ENCODE measurements around the gene DIAPH3. TPM values are rescaled to one million over a fixed set of nuclear protein-coding genes. Genes with fewer than 3 reads are reported as not detected.

Gene DIAPH3
- polyA plus RNA-seq, 2 of the 4 experiments (the other 2 are of a cell fraction): 10.8 to 13.6 TPM

GRCh38 chr13:60026286-60026685 is 137.4 kb downstream of the DIAPH3 start:
- Histone ChIP-seq H3K4me1 (no peaks in the 10 kb centered on the region), H3K27ac (no peak overlapping the region), H3K4me2 (no peak overlapping the region), H3K4me3 (no peak overlapping the region), H3K9me3 (no peaks in the 10 kb centered on the region)
- DNase-seq (ENCODE audit: low read depth in 1 of 2, low spot score in 1 of 2) (no peak), ATAC-seq (no peak), FAIRE-seq (no peak)
- ChIA-PET CTCF (no interaction called here), POLR2A (no interaction called here)
- TF ChIP-seq JUN (IDR thresholded peaks at IDR 0.05): no peak
- WGBS (ENCODE audit: missing lambda C conversion rate): 60% methylated on average over 3 of the region's 3 CpGs

- DNase-seq (ENCODE audit: low read depth in 1 of 2, low spot score in 1 of 2): no peak
Measured at GRCh38 chr13:60020288-60020687, 143.4 kb downstream of the DIAPH3 start.

DNA sequence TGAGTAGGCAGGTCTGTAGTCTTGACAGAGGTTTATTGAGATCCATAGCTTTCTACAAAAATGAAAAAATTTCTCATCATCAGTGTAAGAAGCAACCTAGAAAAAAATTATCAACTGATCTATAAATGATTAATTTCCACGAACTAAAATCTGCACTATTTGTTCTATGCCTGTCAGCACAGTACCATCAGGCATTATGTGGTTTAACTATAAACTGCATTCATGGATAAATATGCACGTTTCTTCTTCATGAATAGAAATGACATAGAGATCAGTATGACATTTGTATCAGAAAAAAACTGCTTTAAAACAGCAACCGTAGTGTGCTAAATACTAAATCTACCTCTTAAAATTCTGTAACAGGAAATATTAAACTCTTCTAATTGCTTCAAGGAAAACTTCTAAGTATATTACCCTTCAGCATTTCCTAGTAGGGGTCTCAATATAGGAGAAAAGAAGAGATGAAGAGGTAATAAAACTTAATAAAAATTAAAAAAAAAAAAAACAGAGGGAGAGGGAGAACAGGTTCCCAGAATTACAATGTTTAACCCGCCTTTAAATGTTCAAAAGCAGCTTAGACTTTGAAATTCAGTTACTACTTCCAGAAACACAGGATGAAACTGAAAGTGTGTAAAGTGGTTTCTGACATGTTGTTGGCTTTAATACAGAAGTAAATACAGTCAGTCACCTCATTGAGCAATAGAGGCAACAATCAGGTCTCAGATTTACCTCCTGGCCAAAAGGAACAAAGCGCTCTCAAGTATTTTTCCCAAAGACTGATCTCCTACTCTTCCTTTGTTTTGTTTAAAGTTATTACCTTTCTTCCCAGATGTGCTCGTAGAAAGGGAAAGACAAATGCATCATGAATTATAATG is 144.4 kb downstream of the DIAPH3 start:
- WGBS (ENCODE audit: missing lambda C conversion rate): 74% methylated on average over 6 of the region's 6 CpGs
- H3K4me2 ChIP-seq: no peak overlapping the region
- ATAC-seq: no peak
- ChIA-PET CTCF (no interaction called here), POLR2A (no interaction called here)
- H3K9me3 ChIP-seq: no peaks in the 10 kb centered on the region
- H3K4me3 ChIP-seq: no peak overlapping the region
- no peak for FAIRE-seq
- no peaks in the 10 kb centered on the region for H3K4me1 ChIP-seq
- TF ChIP-seq POLR2AphosphoS2 (conservative IDR thresholded peaks at IDR 0.05; ENCODE audit: low read length) (no peak), EP300 (IDR thresholded peaks at IDR 0.05) (no peak), HOXA7 (CRISPR knock-in tag; IDR thresholded peaks at IDR 0.05) (no peak), KDM1A (IDR thresholded peaks at IDR 0.05; ENCODE audit: low read depth) (no peak), TP53 (CRISPR knock-in tag; IDR thresholded peaks at IDR 0.05) (no peak), FOSB (CRISPR knock-in tag; IDR thresholded peaks at IDR 0.05) (no peak), FOXS1 (CRISPR knock-in tag; IDR thresholded peaks at IDR 0.05) (no peak), HMGXB4 (CRISPR knock-in tag; IDR thresholded peaks at IDR 0.05; ENCODE audit: borderline replicate concordance) (no peak), RFX5 (IDR thresholded peaks at IDR 0.05) (no peak), CHD2 (IDR thresholded peaks at IDR 0.05; ENCODE audit: low read length, partially characterized antibody) (no peak), NR3C1 (IDR thresholded peaks at IDR 0.05) (no peak)
- TF ChIP-seq, protein P1, sequence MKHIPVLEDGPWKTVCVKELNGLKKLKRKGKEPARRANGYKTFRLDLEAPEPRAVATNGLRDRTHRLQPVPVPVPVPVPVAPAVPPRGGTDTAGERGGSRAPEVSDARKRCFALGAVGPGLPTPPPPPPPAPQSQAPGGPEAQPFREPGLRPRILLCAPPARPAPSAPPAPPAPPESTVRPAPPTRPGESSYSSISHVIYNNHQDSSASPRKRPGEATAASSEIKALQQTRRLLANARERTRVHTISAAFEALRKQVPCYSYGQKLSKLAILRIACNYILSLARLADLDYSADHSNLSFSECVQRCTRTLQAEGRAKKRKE (CRISPR knock-in tag; IDR thresholded peaks at IDR 0.05; ENCODE audit: low read depth): no peak
- TF ChIP-seq, protein P2, sequence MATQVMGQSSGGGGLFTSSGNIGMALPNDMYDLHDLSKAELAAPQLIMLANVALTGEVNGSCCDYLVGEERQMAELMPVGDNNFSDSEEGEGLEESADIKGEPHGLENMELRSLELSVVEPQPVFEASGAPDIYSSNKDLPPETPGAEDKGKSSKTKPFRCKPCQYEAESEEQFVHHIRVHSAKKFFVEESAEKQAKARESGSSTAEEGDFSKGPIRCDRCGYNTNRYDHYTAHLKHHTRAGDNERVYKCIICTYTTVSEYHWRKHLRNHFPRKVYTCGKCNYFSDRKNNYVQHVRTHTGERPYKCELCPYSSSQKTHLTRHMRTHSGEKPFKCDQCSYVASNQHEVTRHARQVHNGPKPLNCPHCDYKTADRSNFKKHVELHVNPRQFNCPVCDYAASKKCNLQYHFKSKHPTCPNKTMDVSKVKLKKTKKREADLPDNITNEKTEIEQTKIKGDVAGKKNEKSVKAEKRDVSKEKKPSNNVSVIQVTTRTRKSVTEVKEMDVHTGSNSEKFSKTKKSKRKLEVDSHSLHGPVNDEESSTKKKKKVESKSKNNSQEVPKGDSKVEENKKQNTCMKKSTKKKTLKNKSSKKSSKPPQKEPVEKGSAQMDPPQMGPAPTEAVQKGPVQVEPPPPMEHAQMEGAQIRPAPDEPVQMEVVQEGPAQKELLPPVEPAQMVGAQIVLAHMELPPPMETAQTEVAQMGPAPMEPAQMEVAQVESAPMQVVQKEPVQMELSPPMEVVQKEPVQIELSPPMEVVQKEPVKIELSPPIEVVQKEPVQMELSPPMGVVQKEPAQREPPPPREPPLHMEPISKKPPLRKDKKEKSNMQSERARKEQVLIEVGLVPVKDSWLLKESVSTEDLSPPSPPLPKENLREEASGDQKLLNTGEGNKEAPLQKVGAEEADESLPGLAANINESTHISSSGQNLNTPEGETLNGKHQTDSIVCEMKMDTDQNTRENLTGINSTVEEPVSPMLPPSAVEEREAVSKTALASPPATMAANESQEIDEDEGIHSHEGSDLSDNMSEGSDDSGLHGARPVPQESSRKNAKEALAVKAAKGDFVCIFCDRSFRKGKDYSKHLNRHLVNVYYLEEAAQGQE (IDR thresholded peaks at IDR 0.05): no peak
- H3K27ac ChIP-seq: no peak overlapping the region
- no peak for DNase-seq (ENCODE audit: low read depth in 1 of 2, low spot score in 1 of 2)

More at GRCh38 chr13:60020288-60020687, 143.4 kb downstream of the DIAPH3 start:
- WGBS (ENCODE audit: missing lambda C conversion rate): 88% methylated on average over 3 of the region's 3 CpGs
- ATAC-seq (no peak), FAIRE-seq (no peak)
- H3K4me1 ChIP-seq: no peaks in the 10 kb centered on the region
- no peak overlapping the region for H3K27ac ChIP-seq
- CTCF ChIA-PET: no interaction called here
- no peak for TF ChIP-seq PBX3 (IDR thresholded peaks at IDR 0.05)
- no peak for TF ChIP-seq JUNB (IDR thresholded peaks at IDR 0.05)
- TF ChIP-seq MAX (IDR thresholded peaks at IDR 0.05): no peak
- TF ChIP-seq HEYL (CRISPR knock-in tag; IDR thresholded peaks at IDR 0.05): no peak
- TF ChIP-seq TFCP2L1 (CRISPR knock-in tag; IDR thresholded peaks at IDR 0.05): no peak
- no peak for TF ChIP-seq PHF8 (IDR thresholded peaks at IDR 0.05; ENCODE audit: borderline replicate concordance, low read depth)
- no peak for TF ChIP-seq KDM1A (IDR thresholded peaks at IDR 0.05; ENCODE audit: low read depth)
- no peak for TF ChIP-seq CBX8 (IDR thresholded peaks at IDR 0.05)
- TF ChIP-seq CHD2 (IDR thresholded peaks at IDR 0.05; ENCODE audit: low read length, partially characterized antibody): no peak
- no peak for TF ChIP-seq CEBPB (IDR thresholded peaks at IDR 0.05)
- no peak overlapping the region for H3K4me2 ChIP-seq
- H3K9me3 ChIP-seq: no peaks in the 10 kb centered on the region
- no peak overlapping the region for H3K4me3 ChIP-seq
- POLR2A ChIA-PET: no interaction called here
